NT2/D1 (cell line): Measurements from ENCODE around the gene UBE2E3.

ENCODE experiments used
- SUZ12 ChIP-seq: IDR thresholded peaks from 2 replicates; pipeline ENCODE4 v1.6.1; 2011; ENCODE audit not compliant: insufficient read length, insufficient read depth; ENCODE audit errors: extremely low read depth
- YY1 ChIP-seq: IDR thresholded peaks from 2 replicates; pipeline ENCODE4 v1.6.1; 2011; ENCODE audit not compliant: insufficient read length, insufficient read depth
- ZNF274 ChIP-seq: IDR thresholded peaks from 2 replicates; pipeline ENCODE4 v1.6.1; 2011; ENCODE audit warnings: mild to moderate bottlenecking, low read depth, low read length

GRCh38 chr2:180966378-180966777 is 14.0 kb upstream of the UBE2E3 start:
- TF ChIP-seq ZNF274 = no peak
- TF ChIP-seq YY1 = no peak
- no peak for TF ChIP-seq SUZ12
